ENCODE results near the gene RNF115. TPM values are rescaled to one million over a fixed set of nuclear protein-coding genes. Genes with fewer than 3 reads are reported as not detected.
A peak's percentile ranks its signal among the peaks of the same experiment; 100 is the strongest.
"Not testable (repeated sequence)": the region's sequence is repeated elsewhere in the genome, so short reads cannot be mapped to it uniquely, and the experiment has no call there.

Gene RNF115
- total RNA-seq, 2 experiments from 2014 or later = 14.3 to 15.5 TPM

DNA sequence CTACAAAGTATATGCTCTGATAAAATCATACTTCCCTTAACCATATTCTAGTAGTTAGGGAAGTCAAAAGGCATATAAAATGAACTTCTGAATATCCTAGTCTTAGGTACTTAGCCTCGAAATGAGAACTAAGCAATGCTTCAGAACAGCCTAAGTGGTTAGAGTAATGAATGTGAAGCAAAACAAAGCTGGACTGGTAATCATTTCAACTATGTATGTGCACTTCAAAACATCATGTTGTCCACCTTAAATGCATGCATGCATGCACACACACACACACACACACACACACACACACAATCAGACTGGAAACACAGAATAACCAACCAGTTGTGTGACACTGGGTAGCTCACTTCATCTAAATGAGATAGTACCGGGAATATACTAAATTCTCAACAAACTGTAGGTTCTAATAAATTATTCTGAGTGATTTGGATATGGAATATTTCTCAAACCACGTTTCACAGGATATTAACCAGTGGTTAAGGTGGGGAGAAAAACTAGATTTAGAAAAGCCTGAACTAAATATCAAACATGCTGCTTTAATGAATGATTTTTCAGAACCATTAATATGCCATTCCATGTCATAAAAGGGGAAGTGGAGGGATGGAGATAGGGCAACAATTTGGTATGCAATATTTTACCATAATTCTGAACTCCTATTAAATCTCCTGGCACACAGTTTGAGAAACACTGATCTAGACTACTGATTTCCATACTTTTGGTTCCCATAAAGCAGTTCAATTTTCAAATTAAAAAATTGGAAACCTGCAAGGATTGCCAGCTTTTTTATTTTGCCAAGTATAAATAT lies 19.5 kb downstream of the RNF115 start:
- Mint-ChIP-seq H3K27me3 (no peaks in the 10 kb centered on the region), H3K4me1 (peaks cover 44% of the 10 kb centered on the region), H3K9me3 (no peaks in the 10 kb centered on the region), H3K4me3 (no peak overlapping the region), H3K27ac (no peak overlapping the region), H3K36me3 (peaks cover 12% of the 10 kb centered on the region)
- DNase-seq = no peak

DNA sequence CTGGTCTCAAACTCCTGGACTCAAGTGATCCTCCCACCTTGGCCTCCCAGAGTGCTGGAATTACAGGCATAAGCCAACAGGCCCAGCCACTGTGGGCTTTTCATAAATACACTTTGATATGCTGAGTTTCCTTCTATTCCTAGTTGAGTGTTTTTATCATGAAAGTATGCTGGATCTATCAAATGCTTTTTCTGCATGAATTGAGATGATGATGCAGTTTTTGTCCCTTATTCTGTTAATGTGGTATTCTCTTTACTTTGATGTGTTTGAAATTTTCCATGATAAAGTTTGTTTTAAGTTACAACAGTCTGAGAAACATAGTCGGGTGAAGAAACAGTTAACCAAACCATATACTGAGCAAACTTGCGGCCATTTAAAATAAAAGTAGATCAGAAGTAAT lies 24.1 kb downstream of the RNF115 start:
- Mint-ChIP-seq H3K27me3 (no peaks in the 10 kb centered on the region), H3K4me3 (no peak overlapping the region), H3K27ac (no peak overlapping the region), H3K4me1 (peaks cover 40% of the 10 kb centered on the region), H3K9me3 (peaks cover 22% of the 10 kb centered on the region), H3K36me3 (peaks cover 44% of the 10 kb centered on the region)
- no peak for DNase-seq

DNA sequence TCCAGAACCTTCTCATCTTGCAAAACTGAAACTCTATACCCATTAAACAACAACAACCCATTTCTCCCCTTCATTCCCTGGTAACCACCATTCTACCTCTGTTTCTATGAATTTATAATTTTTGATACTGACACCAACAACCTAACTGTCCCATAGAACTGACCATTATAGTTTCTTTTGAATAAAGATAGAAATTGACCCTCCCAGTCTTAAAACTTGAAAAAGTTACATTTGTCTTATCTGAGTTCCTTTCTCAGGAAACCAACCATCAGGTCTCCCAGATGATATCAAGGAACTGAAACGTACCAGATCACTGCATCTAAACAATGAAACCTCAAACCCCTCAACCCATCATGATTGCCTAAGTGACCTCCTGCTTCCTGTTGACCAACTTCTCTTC lies 27.1 kb downstream of the RNF115 start:
- Mint-ChIP-seq H3K4me1 (peaks cover 34% of the 10 kb centered on the region), H3K27ac (no peak overlapping the region), H3K36me3 (peaks cover 52% of the 10 kb centered on the region), H3K9me3 (peaks cover 22% of the 10 kb centered on the region), H3K27me3 (no peaks in the 10 kb centered on the region), H3K4me3 (no peak overlapping the region)
- DNase-seq = no peak

DNA sequence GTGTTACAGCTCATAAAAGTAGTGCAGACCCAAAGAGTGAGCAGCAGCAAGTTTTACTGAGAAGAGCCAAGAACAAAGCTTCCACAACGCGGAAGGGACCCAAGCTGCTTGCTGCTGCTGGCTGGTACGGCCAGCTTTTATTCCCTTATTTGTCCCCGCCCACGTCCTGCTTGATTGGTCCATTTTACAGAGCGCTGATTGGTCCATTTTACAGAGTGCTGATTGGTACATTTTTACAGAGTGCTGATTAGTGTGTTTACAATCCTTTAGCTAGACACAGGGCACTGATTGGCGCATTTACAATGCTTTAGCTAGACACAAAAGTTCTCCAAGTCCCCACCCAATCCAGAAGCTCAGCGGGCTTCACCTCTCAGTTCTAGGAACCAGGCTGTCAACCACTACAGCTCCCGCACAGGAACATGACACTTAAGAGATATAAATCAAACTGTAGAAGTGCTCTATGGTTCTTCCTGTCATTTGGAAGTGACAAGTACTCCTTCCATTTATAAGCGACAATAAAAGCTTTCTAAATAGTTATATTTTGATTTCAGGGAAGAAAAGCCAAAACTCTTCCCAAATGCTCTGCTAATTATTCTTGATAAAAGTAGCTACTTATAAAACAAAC lies 28.5 kb downstream of the RNF115 start:
- peaks cover 50% of the 10 kb centered on the region for H3K36me3 Mint-ChIP-seq
- H3K4me3 Mint-ChIP-seq = no peak overlapping the region
- no peaks in the 10 kb centered on the region for H3K27me3 Mint-ChIP-seq
- H3K27ac Mint-ChIP-seq = no peak overlapping the region
- no peak for DNase-seq
- H3K4me1 Mint-ChIP-seq = peaks cover 24% of the 10 kb centered on the region
- H3K9me3 Mint-ChIP-seq = peaks cover 22% of the 10 kb centered on the region

DNA sequence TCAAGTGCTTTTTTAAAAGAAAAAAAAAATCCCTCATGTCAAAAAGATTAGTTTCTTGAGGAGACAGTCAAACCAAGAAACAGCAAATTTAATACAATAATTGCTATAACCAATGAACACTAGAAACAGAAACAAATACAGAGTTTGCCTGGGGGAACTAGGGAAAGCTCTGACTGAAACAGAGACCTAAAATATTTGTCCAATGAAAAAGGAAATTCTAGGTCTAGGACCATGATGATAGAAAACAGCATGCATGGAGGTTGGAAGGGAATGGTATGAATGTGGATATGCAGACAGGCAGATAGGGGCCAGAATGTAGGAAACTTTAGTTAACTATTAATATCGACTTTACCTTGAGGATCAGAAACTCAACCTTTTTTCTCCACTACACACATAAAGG lies 31.4 kb downstream of the RNF115 start:
- Mint-ChIP-seq H3K9me3 (peaks cover 14% of the 10 kb centered on the region), H3K27ac (no peak overlapping the region), H3K4me3 (no peak overlapping the region), H3K4me1 (peaks cover 20% of the 10 kb centered on the region), H3K27me3 (no peaks in the 10 kb centered on the region), H3K36me3 (peaks cover 38% of the 10 kb centered on the region)
- DNase-seq = no peak

DNA sequence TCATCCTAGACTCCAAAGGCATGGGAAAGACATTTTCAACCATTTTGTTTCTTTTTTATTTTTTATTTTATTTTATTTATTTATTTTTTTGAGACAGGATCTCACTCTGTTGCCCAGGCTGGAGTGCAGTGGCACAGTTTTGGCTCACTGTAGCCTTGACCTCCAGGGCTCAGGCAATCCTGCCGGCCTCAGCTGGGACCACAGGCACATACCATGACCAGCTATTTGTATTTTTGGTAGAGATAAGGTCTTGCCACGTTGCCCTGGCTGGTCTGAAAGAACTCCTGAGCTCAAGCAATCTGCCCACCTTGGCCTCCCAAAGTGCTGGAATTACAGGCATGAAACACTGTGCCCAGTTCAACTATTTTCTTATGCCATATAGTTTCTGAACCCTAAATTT lies 32.0 kb downstream of the RNF115 start:
- not testable (repeated sequence) for H3K4me3 Mint-ChIP-seq, DNase-seq, H3K27me3 Mint-ChIP-seq, H3K27ac Mint-ChIP-seq
- Mint-ChIP-seq H3K36me3 (peaks cover 34% of the 10 kb centered on the region), H3K4me1 (peaks cover 21% of the 10 kb centered on the region), H3K9me3 (peaks cover 10% of the 10 kb centered on the region)

DNA sequence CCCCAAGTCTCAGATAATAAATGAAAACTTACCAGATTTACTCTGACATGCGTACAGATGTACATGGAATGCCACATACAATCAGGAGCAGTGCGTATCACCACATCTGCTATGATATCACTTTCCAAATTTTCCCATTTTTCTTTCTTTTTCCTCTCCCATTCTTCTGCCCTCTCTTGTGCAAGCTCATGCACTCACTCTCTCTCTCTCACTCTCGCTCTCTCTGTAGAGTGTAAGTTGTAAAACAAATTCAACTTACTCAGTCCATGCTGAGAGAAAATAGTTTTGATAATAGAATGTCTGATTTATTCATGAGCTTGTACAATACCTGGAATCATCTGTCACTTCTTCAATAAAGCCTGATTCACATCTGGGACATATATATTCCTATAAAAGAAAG lies 35.3 kb downstream of the RNF115 start:
- no peak for DNase-seq
- H3K9me3 Mint-ChIP-seq = no peaks in the 10 kb centered on the region
- no peaks in the 10 kb centered on the region for H3K27me3 Mint-ChIP-seq
- no peak overlapping the region for H3K27ac Mint-ChIP-seq
- peaks cover 34% of the 10 kb centered on the region for H3K4me1 Mint-ChIP-seq
- no peak overlapping the region for H3K4me3 Mint-ChIP-seq
- H3K36me3 Mint-ChIP-seq = peaks cover 22% of the 10 kb centered on the region

DNA sequence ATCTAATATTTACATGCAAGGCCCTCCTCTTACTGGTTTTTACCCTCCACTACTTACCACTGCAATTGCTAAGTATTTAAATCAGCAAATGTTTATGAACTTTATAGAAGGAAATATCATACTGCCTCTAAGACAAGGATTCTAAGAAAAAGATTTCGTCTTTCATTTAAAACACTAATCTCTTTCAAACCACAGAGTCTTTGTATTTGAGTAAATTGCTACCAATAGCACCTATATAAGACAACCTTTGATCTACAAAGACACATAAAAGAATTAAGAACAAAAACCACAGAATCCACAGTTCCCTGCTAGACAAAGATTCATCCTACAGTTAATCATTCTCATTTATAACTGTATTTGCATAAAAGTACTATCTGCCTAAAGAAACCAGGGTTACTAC lies 37.6 kb downstream of the RNF115 start:
- DNase-seq = no peak
- H3K9me3 Mint-ChIP-seq = no peaks in the 10 kb centered on the region
- peaks cover 34% of the 10 kb centered on the region for H3K4me1 Mint-ChIP-seq
- no peak overlapping the region for H3K4me3 Mint-ChIP-seq
- H3K27ac Mint-ChIP-seq = peak overlapping the region; percentile 72
- no peaks in the 10 kb centered on the region for H3K27me3 Mint-ChIP-seq
- H3K36me3 Mint-ChIP-seq = peaks cover 20% of the 10 kb centered on the region

DNA sequence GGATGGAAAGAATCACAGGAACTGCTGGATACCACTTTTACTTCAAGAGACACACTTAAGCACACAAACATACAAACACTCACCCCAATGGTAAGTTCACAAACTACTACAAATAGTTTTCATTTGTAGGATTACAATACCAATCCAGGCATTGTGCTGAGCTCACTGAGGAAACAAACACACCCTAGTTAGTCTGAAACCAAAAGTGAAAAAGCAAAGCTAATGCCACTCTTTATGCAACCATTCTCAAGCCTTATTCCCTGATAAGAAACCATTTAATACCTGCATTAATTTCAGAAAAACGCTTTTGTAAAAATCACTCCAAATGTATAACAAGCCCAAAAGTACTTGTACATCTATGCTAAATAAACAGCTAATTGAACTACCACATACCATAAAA lies 38.3 kb downstream of the RNF115 start:
- peaks cover 37% of the 10 kb centered on the region for H3K4me1 Mint-ChIP-seq
- H3K27me3 Mint-ChIP-seq = no peaks in the 10 kb centered on the region
- H3K27ac Mint-ChIP-seq = peak overlapping the region; percentile 72
- no peak overlapping the region for H3K4me3 Mint-ChIP-seq
- DNase-seq = no peak
- H3K9me3 Mint-ChIP-seq = no peaks in the 10 kb centered on the region
- peaks cover 22% of the 10 kb centered on the region for H3K36me3 Mint-ChIP-seq

DNA sequence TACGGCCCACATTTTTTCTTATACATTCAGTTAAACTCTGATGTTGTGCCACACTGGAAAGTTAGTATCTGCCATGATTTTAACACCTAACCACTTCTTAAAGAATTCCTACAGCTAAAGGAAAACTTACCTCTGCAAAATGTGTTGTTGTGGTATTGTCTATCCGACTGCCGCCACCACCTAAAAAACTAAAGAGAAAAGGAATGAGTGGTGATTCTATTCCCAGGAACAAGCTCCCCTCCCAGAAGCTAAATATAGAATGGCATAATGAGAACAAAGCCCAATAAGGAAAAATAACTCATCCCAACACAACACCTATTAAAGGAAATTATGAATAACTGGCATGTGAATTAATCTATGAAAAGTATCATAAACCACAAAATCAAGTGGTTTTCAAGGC lies 39.5 kb downstream of the RNF115 start:
- Mint-ChIP-seq H3K4me1 (peaks cover 37% of the 10 kb centered on the region), H3K27me3 (no peaks in the 10 kb centered on the region), H3K36me3 (peaks cover 22% of the 10 kb centered on the region), H3K9me3 (no peaks in the 10 kb centered on the region), H3K4me3 (no peak overlapping the region), H3K27ac (no peak overlapping the region)
- no peak for DNase-seq

DNA sequence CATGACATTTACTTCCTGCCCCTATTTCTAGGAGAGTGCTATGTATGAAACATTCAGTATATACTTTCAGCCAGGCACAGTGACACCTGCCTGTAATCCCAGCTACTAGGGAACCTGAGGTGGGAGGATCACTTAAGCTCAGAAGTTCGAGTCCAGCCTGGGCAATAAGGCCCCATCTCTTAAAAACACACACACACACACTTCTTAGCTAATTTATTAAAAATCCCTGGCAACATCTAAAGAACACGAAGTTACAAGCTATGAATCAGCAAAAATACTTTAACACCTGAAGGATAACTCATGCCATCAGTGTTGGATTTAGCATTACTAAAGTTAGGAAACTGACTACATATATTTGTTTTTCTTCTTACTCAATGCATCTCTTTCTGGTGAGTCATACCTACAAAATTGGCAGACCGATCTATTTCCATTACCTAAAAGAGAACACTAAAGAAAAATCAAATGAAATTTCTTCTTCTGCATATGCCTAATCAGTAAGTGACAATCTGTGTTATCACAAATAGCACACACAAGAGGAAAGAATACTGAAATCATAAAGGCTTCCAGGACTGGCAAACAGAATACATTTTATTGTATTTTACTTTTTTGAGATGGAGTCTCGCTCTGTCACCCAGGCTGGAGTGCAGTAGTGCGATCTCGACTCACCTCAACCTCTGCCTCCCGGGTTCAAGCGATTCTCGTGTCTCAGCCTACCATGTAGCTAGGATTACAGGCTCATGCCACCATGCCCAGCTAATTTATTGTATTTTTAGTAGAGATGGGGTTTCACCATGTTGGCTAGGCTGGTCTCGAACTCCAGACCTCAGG lies 41.4 kb downstream of the RNF115 start:
- no peak overlapping the region for H3K4me3 Mint-ChIP-seq
- no peak for DNase-seq
- no peak overlapping the region for H3K27ac Mint-ChIP-seq
- H3K9me3 Mint-ChIP-seq = no peaks in the 10 kb centered on the region
- H3K27me3 Mint-ChIP-seq = no peaks in the 10 kb centered on the region
- peaks cover 14% of the 10 kb centered on the region for H3K36me3 Mint-ChIP-seq
- H3K4me1 Mint-ChIP-seq = peaks cover 35% of the 10 kb centered on the region

DNA sequence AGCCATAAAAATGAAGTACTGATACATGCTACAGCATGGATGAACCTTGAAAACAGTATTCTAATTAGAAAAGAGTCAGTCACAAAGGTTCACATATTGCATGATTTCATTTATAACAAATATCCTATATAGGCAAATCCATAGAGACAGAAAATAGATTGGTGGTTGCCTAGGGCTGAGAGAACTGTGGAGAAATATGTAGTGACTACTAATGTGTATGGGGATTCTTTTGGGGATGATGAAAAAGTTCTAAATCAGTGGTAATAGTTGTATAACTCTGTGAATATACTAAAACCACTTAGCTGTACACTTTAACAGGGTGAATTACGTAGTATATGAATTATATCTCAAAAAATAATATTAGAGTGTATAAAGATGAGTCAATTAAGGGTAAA lies 45.8 kb downstream of the RNF115 start:
- DNase-seq = no peak
- H3K27ac Mint-ChIP-seq = no peak overlapping the region
- no peak overlapping the region for H3K4me3 Mint-ChIP-seq
- peaks cover 16% of the 10 kb centered on the region for H3K36me3 Mint-ChIP-seq
- H3K27me3 Mint-ChIP-seq = no peaks in the 10 kb centered on the region
- no peaks in the 10 kb centered on the region for H3K9me3 Mint-ChIP-seq
- H3K4me1 Mint-ChIP-seq = peaks cover 21% of the 10 kb centered on the region

DNA sequence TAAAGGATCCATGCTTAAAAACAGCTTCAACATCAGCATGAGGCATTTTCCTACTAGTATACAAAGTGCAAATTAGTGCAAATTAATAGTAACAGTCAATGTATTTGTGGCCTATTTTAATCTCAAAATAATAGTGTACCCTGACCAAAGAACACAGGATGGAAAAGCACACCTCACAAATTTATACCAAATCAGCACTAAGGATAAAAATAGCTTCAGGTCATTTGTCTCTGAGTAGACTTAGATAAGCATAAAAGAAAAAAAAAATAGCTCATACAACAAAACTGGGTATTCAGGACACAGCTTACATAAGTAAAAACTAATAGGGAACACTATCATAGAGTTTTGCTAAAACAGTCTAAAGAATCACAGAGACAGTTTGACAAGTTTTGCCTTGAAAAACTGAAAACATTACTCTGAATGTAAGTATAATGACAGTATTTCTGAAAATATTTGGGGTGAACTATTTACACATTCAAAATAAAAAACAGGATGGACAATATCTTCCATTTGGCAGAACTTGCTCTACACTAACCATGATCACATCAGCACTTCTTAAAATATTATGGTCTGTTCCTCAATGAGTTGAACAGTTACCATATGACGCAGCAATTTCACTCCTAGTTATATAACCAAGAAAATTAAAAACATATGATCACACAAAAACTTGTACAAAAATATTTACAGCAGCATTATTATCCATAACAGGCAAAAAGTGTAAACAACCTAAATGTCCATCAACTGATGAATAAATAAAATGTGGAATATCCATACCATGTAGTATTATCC lies 46.3 kb downstream of the RNF115 start:
- Mint-ChIP-seq H3K27me3 (no peaks in the 10 kb centered on the region), H3K27ac (no peak overlapping the region)

DNA sequence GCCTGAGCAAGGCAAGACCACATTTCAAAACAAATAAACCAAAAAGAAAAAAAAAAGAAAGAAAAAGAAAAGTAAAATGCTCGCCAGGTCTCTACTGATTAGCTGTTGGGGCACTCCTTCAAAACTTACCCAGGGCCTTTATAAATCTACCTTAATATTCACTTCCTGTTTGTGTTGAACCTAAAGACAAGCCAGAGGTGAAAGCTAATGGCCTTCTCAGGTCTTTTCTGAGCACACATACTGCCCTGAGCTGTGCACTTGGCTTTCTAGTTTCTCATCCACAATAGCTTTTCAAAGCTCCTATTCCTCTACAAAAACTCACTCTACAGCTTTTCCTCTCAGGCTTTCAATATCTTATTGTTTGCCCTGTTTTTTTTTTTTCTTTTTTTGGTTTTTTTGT lies 50.5 kb downstream of the RNF115 start:
- no peak overlapping the region for H3K4me3 Mint-ChIP-seq
- peaks cover 22% of the 10 kb centered on the region for H3K36me3 Mint-ChIP-seq
- no peaks in the 10 kb centered on the region for H3K27me3 Mint-ChIP-seq
- peak overlapping the region; percentile 60 for H3K27ac Mint-ChIP-seq
- H3K4me1 Mint-ChIP-seq = peaks cover 25% of the 10 kb centered on the region
- no peak for DNase-seq
- H3K9me3 Mint-ChIP-seq = no peaks in the 10 kb centered on the region

More for the DNA sequence above, 46.3 kb downstream of the RNF115 start:
- no peak overlapping the region for H3K4me3 Mint-ChIP-seq
- peaks cover 21% of the 10 kb centered on the region for H3K36me3 Mint-ChIP-seq
- H3K9me3 Mint-ChIP-seq = no peaks in the 10 kb centered on the region
- DNase-seq = no peak
- peaks cover 20% of the 10 kb centered on the region for H3K4me1 Mint-ChIP-seq

DNA sequence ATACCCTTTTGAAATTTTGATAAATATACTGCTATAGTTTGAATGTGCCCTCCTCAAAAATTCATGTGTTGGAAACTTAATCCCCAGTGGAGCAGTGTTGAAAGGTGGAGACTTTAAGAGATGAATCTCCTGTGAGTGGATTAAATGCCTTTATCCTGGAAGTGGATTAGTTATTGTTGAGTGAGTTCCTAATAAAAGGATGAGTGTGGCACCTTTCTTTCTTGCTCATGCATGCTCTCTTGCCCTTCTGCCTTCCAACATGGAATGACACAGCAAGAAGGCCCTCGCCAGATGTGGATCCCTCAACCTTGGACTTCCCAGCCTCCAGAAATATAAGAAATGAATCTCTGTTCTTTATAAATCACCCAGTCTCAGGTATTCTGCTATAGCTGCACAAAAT lies 52.8 kb downstream of the RNF115 start:
- H3K9me3 Mint-ChIP-seq = no peaks in the 10 kb centered on the region
- peaks cover 23% of the 10 kb centered on the region for H3K36me3 Mint-ChIP-seq
- DNase-seq = no peak
- no peaks in the 10 kb centered on the region for H3K27me3 Mint-ChIP-seq
- no peak overlapping the region for H3K4me3 Mint-ChIP-seq
- H3K27ac Mint-ChIP-seq = no peak overlapping the region
- peaks cover 25% of the 10 kb centered on the region for H3K4me1 Mint-ChIP-seq

Data from activated naive CD8-positive, alpha-beta T cell treated with anti-CD3 and anti-CD28 coated beads for 36 hours (primary cell).